Common myeloid progenitor, CD34-positive (primary cell): ENCODE results near the gene EPB41L5.
"Not testable (repeated sequence)": the region's sequence is repeated elsewhere in the genome, so short reads cannot be mapped to it uniquely, and the experiment has no call there.

ENCODE experiments used
- CTCF ChIA-PET: fragments of 350-600 bp; sonication (Branson Sonifier 250); formaldehyde crosslinking; loops from one replicate; lab custom pipeline; 2021; ENCODE audit warnings: antibody characterized with exemption; lab: Charles Lee
- POLR2A ChIA-PET: fragments of 350-600 bp; sonication (Branson Sonifier 250); formaldehyde crosslinking; loops from one replicate; lab custom pipeline; 2021; ENCODE audit warnings: antibody characterized with exemption; lab: Charles Lee
- DNase-seq, 3 donors: peaks; one replicate each; pipeline versions ENCODE4 v3.0.0 to v3.0.0-alpha.2; 2013
- H3K27ac ChIP-seq, 2 experiments: 1 replicate in 1 of 2; 2 replicates in 1 of 2; pipeline ENCODE4 v1.7.0; 2013; ENCODE audit warnings: inconsistent platforms in 2 of 2, low read length in 2 of 2, mild to moderate bottlenecking in 2 of 2, low read depth in 1 of 2, moderate library complexity in 1 of 2; ENCODE audit not compliant: severe bottlenecking in 2 of 2, insufficient read depth in 1 of 2, poor library complexity in 1 of 2
- H3K27me3 ChIP-seq, 5 experiments: replicated peaks in 2 of 5; 1 replicate in 3 of 5; 2 replicates in 2 of 5; pipeline versions ENCODE4 v1.6.1 to v1.7.0; 2013; ENCODE audit warnings: low read length in 4 of 5, mild to moderate bottlenecking in 2 of 5, moderate library complexity in 2 of 5, inconsistent platforms in 1 of 5; ENCODE audit not compliant: insufficient read depth in 5 of 5, control insufficient read depth in 4 of 5
- H3K36me3 ChIP-seq, 4 experiments: 1 replicate in 2 of 4; 2 replicates in 2 of 4; pipeline versions ENCODE4 v1.6.1 to v1.7.0; 2013; ENCODE audit warnings: low read length in 3 of 4, control low read depth in 1 of 4, mild to moderate bottlenecking in 1 of 4; ENCODE audit not compliant: control insufficient read depth in 4 of 4, insufficient read depth in 4 of 4
- H3K4me1 ChIP-seq, 4 experiments: 1 replicate in 3 of 4; 2 replicates in 1 of 4; pipeline versions ENCODE4 v1.6.1 to v1.7.1; 2013; ENCODE audit warnings: low read length in 3 of 4, mild to moderate bottlenecking in 3 of 4, control low read depth in 1 of 4, inconsistent platforms in 1 of 4, moderate library complexity in 1 of 4; ENCODE audit not compliant: control insufficient read depth in 4 of 4, insufficient read depth in 4 of 4; ENCODE audit errors: control extremely low read depth in 1 of 4
- H3K4me3 ChIP-seq, 7 experiments: 1 replicate in 4 of 7; 2 replicates in 3 of 7; pipeline versions ENCODE4 v1.5.1 to v1.7.0; 2013; ENCODE audit warnings: mild to moderate bottlenecking in 7 of 7, low read length in 6 of 7, moderate library complexity in 6 of 7, inconsistent platforms in 2 of 7, low read depth in 2 of 7, control low read depth in 1 of 7; ENCODE audit not compliant: insufficient read depth in 4 of 7, control insufficient read depth in 1 of 7; ENCODE audit errors: extremely low read depth in 1 of 7
- H3K9me3 ChIP-seq, 5 experiments: 1 replicate in 4 of 5; 2 replicates in 1 of 5; pipeline versions ENCODE4 v1.6.1 to v1.7.1; 2013; ENCODE audit warnings: low read length in 4 of 5, mild to moderate bottlenecking in 2 of 5, inconsistent platforms in 1 of 5, low read depth in 1 of 5, moderate library complexity in 1 of 5; ENCODE audit not compliant: control insufficient read depth in 4 of 5, insufficient read depth in 2 of 5; ENCODE audit errors: control extremely low read depth in 1 of 5
- WGBS: methylation state at CpG from one replicate; pipeline ENCODE4 v1.1.5; 2013; ENCODE audit not compliant: insufficient coverage; 5-methylcytosine and 5-hydroxymethylcytosine counted together

Gene EPB41L5

GRCh38 chr2:120182019-120182560 is 169.2 kb downstream of the EPB41L5 start:
- H3K4me3 ChIP-seq = peak overlapping the region in 2 of 7 experiments; percentile 34 to 60
- ChIA-PET POLR2A (interaction anchor here (0.6 kb wide), 1 partner anchor 791 kb away, joined by 4 read pairs; no protein-coding TSS in a partner anchor), CTCF (no interaction called here)
- peak in 2 of 3 donors; percentile 13 to 25 for DNase-seq
- no peaks in the 10 kb centered on the region for H3K9me3 ChIP-seq
- H3K27ac ChIP-seq = no peak overlapping the region
- H3K4me1 ChIP-seq = peaks cover 6 to 23% (median 15%) of the 10 kb centered on the region in 4 experiments
- 4% methylated on average over 4 of the region's 5 CpGs for WGBS
- H3K36me3 ChIP-seq = no peaks in the 10 kb centered on the region
- H3K27me3 ChIP-seq = no peaks in the 10 kb centered on the region

GRCh38 chr2:120189189-120189588 is 176.3 kb downstream of the EPB41L5 start:
- Histone ChIP-seq H3K27ac (no peak overlapping the region), H3K4me1 (no peaks in the 10 kb centered on the region), H3K4me3 (no peak overlapping the region), H3K36me3 (no peaks in the 10 kb centered on the region), H3K27me3 (no peaks in the 10 kb centered on the region), H3K9me3 (peaks cover 0 to 6% (median 4%) of the 10 kb centered on the region in 5 experiments)
- 100% methylated on average over 1 of the region's 1 CpG for WGBS
- DNase-seq = no peak
- CTCF ChIA-PET = no interaction called here
- POLR2A ChIA-PET = no interaction called here

GRCh38 chr2:120192280-120192679 is 179.4 kb downstream of the EPB41L5 start:
- ChIA-PET POLR2A (no interaction called here), CTCF (no interaction called here)
- Histone ChIP-seq H3K27ac (no peak overlapping the region), H3K27me3 (no peaks in the 10 kb centered on the region), H3K9me3 (peaks cover 4 to 6% (median 5%) of the 10 kb centered on the region in 5 experiments), H3K4me3 (no peak overlapping the region), H3K4me1 (no peaks in the 10 kb centered on the region), H3K36me3 (no peaks in the 10 kb centered on the region)
- DNase-seq = no peak
- WGBS = no CpG with 5 or more reads among the region's 1 CpG

GRCh38 chr2:120195553-120195952 is 182.7 kb downstream of the EPB41L5 start:
- H3K27ac ChIP-seq = no peak overlapping the region
- no peak overlapping the region for H3K4me3 ChIP-seq
- no peaks in the 10 kb centered on the region for H3K27me3 ChIP-seq
- CTCF ChIA-PET = interaction anchor here (0.9 kb wide), 1 partner anchor 21 kb away, joined by 3 read pairs; no protein-coding TSS in a partner anchor
- no peaks in the 10 kb centered on the region for H3K4me1 ChIP-seq
- WGBS = no CpG with 5 or more reads among the region's 1 CpG
- POLR2A ChIA-PET = no interaction called here
- H3K36me3 ChIP-seq = no peaks in the 10 kb centered on the region
- no peak for DNase-seq
- peaks cover 4 to 11% (median 6%) of the 10 kb centered on the region in 5 experiments for H3K9me3 ChIP-seq

GRCh38 chr2:120199817-120200459 is 187.1 kb downstream of the EPB41L5 start:
- H3K4me1 ChIP-seq, POLR2A ChIA-PET, H3K27me3 ChIP-seq, H3K36me3 ChIP-seq, H3K27ac ChIP-seq, DNase-seq, H3K9me3 ChIP-seq, H3K4me3 ChIP-seq: not testable (repeated sequence)
- 99% methylated on average over 10 of the region's 10 CpGs for WGBS
- CTCF ChIA-PET = interaction anchor here (1.0 to 3.4 kb wide), 4 partner anchors 8 to 24 kb away, joined by 3 to 12 read pairs (median 4); no protein-coding TSS in a partner anchor

GRCh38 chr2:120203251-120204021 is 190.6 kb downstream of the EPB41L5 start:
- no peak overlapping the region for H3K4me3 ChIP-seq
- 57% methylated on average over 8 of the region's 10 CpGs for WGBS
- ChIA-PET CTCF (interaction anchor here (1.2 kb wide), 1 partner anchor 28 kb away, joined by 4 read pairs; no protein-coding TSS in a partner anchor), POLR2A (no interaction called here)
- peaks cover 0 to 2% (median 0%) of the 10 kb centered on the region in 4 experiments for H3K4me1 ChIP-seq
- no peak for DNase-seq
- H3K27ac ChIP-seq = no peak overlapping the region
- H3K9me3 ChIP-seq = no peaks in the 10 kb centered on the region
- H3K36me3 ChIP-seq = no peaks in the 10 kb centered on the region
- no peaks in the 10 kb centered on the region for H3K27me3 ChIP-seq
